Right lobe of liver (tissue), 6 donors: Measurements from ENCODE around the gene WNT4. TPM values are rescaled to one million over a fixed set of nuclear protein-coding genes. Genes with fewer than 3 reads are reported as not detected.

Source experiments
- ATAC-seq, 4 donors: fragments of 200-7000 bp; cut with Tn5 transposase; one replicate each; pipeline ENCODE4 v1.9.1; 2020; ENCODE audit warnings: mild to moderate bottlenecking in 4 of 4, moderate library complexity in 4 of 4
- DNase-seq, 3 donors: peaks; one replicate each; pipeline ENCODE4 v3.0.0-alpha.2; 2020
- H3K27ac ChIP-seq, 3 donors: fragments of 200-600 bp; one replicate each; pipeline ENCODE4 v1.8.0; 2022
- H3K27me3 ChIP-seq, 2 donors: fragments of 200-600 bp; one replicate each; pipeline ENCODE4 v1.8.0; 2022
- H3K36me3 ChIP-seq, 4 donors: fragments of 200-600 bp; sonication (generic) in 1 of 4; one replicate each; pipeline versions ENCODE4 v1.5.1 to v1.8.0; 2017 to 2022; ENCODE audit warnings: control low read depth in 1 of 4
- H3K4me1 ChIP-seq, 4 donors: fragments of 200-600 bp; sonication (generic) in 1 of 4; one replicate each; pipeline versions ENCODE4 v1.5.1 to v1.8.0; 2017 to 2022; ENCODE audit warnings: control low read depth in 1 of 4
- H3K4me3 ChIP-seq, 3 donors: fragments of 200-600 bp; one replicate each; pipeline ENCODE4 v1.8.0; 2022
- H3K9me3 ChIP-seq, 4 donors: fragments of 200-600 bp; sonication (generic) in 1 of 4; one replicate each; pipeline versions ENCODE4 v1.5.1 to v1.8.0; 2017 to 2022; ENCODE audit warnings: control low read depth in 1 of 4
- POLR2A ChIP-seq: fragments of 450-650 bp; IDR thresholded peaks from one replicate; pipeline ENCODE4 v1.6.1; 2017; ENCODE audit warnings: antibody characterized with exemption, mild to moderate bottlenecking
- WGBS: methylation state at CpG from one replicate; pipeline ENCODE4 v1.1.6; 2018; ENCODE audit warnings: low coverage, low lambda C conversion rate; ENCODE audit not compliant: insufficient coverage; ENCODE audit errors: missing lambda C conversion rate; 5-methylcytosine and 5-hydroxymethylcytosine counted together
- intact Hi-C, 2 donors: fragments of 100-400 bp; cut with DNase I; formaldehyde crosslinking; loops; one replicate each; pipeline versions ENCODE4 v1.11.2 to v1.14.1; 2022
- total RNA-seq, 6 experiments: library from RNA; depleted of rRNA in 2 of 6; stranded (reverse); fragments of >200 nt in 2 of 6; fragmentation: NEBNext Ultra II Directional in 3 of 6; extraction: Animal tissue kit (Norgen Biotek cat#: 25700) in 3 of 6; gene quantifications; one replicate each; pipeline versions ENCODE4 v1.1.0 to v1.2.4, GENCODE V29; 2016 to 2023
- TF ChIP-seq, protein P1 (sequence below), 4 donors: fragments of 200-600 bp in 3 of 4; fragments of 450-650 bp in 1 of 4; IDR thresholded peaks; one replicate each; pipeline versions ENCODE4 v1.5.1 to v1.8.0; 2016 to 2022; ENCODE audit warnings: antibody characterized with exemption in 4 of 4, mild to moderate bottlenecking in 2 of 4
- donor health status: DM: no; HTN: yes; CAD: no.
- donor health status: DM: no; HTN: no; CAD: no.
- donor health status: DM: no; HTN: no; CAD: no.
- donor health status: DM: no; HTN: yes; CAD: no.
- donor health status: DM: no; HTN: yes; CAD: no.

WNT4 gene
- total RNA-seq, 6 experiments from 2014 or later = 0.06 to 0.46 (median 0.21) TPM; not detected in 2

- DNase-seq (no peak), ATAC-seq (no peak)
- Histone ChIP-seq H3K4me1 (no peaks in the 10 kb centered on the region), H3K4me3 (no peak overlapping the region), H3K9me3 (no peaks in the 10 kb centered on the region), H3K36me3 (no peaks in the 10 kb centered on the region), H3K27me3 (peaks cover 0 to 7% of the 10 kb centered on the region in 2 donors), H3K27ac (no peak overlapping the region)
- WGBS = 48% methylated on average over 11 of the region's 15 CpGs
- intact Hi-C loops = loop anchor here (5.0 to 10.0 kb wide), 5 partner anchors 131 to 511 kb away; partner anchors contain the start of gene C1QC (in 1 of the 2)
- no peak for TF ChIP-seq POLR2A
- TF ChIP-seq, protein P1, sequence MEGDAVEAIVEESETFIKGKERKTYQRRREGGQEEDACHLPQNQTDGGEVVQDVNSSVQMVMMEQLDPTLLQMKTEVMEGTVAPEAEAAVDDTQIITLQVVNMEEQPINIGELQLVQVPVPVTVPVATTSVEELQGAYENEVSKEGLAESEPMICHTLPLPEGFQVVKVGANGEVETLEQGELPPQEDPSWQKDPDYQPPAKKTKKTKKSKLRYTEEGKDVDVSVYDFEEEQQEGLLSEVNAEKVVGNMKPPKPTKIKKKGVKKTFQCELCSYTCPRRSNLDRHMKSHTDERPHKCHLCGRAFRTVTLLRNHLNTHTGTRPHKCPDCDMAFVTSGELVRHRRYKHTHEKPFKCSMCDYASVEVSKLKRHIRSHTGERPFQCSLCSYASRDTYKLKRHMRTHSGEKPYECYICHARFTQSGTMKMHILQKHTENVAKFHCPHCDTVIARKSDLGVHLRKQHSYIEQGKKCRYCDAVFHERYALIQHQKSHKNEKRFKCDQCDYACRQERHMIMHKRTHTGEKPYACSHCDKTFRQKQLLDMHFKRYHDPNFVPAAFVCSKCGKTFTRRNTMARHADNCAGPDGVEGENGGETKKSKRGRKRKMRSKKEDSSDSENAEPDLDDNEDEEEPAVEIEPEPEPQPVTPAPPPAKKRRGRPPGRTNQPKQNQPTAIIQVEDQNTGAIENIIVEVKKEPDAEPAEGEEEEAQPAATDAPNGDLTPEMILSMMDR (IDR thresholded peaks at IDR 0.05) = no peak
Measured at GRCh38 chr1:22133931-22134324, 9.0 kb downstream of the WNT4 start.

DNA sequence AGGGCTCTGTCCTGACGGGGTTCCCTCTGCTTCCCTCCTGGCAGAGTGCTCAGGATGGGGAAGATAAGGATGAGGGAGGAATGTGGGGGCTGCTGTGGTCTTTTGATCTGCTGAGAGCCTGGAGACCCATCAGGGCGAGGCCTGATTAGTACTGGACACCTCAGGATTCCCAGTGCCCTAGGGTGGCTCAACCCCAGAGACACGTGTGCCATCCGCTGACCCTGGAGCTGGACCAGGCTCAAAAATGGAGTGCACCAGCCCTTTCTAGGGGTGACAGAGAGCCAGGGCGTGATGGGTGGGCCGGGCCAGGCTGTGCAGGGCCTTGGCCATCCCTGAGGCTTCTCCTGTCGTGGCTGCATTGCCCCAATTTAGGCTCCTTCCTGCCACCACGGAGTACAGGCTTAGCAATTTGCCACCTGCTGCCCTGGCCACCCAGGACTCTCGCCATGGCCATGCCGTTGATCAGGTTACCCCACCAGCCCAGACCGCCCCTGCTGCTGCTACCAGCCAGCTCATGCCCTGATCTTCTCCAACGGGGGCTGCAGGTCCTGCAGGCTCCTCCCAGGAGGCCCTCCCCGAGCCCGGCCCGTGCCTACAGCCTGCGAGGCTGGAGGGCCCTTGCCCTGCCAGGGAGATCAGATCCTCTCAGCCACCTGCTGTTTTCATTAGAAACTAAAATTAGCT lies 9.5 kb downstream of the WNT4 start:
- no peak overlapping the region for H3K4me3 ChIP-seq
- ATAC-seq (no peak), DNase-seq (no peak)
- no peaks in the 10 kb centered on the region for H3K9me3 ChIP-seq
- TF ChIP-seq POLR2A = no peak
- TF ChIP-seq, protein P1 (IDR thresholded peaks at IDR 0.05) = no peak
- no peak overlapping the region for H3K27ac ChIP-seq
- intact Hi-C loops = loop anchor here (5.0 to 10.0 kb wide), 5 partner anchors 131 to 511 kb away; partner anchors contain the start of gene C1QC (in 1 of the 2)
- no peaks in the 10 kb centered on the region for H3K4me1 ChIP-seq
- H3K36me3 ChIP-seq = no peaks in the 10 kb centered on the region
- WGBS = no CpG with 5 or more reads among the region's 16 CpGs
- H3K27me3 ChIP-seq = peaks cover 0 to 7% of the 10 kb centered on the region in 2 donors

DNA sequence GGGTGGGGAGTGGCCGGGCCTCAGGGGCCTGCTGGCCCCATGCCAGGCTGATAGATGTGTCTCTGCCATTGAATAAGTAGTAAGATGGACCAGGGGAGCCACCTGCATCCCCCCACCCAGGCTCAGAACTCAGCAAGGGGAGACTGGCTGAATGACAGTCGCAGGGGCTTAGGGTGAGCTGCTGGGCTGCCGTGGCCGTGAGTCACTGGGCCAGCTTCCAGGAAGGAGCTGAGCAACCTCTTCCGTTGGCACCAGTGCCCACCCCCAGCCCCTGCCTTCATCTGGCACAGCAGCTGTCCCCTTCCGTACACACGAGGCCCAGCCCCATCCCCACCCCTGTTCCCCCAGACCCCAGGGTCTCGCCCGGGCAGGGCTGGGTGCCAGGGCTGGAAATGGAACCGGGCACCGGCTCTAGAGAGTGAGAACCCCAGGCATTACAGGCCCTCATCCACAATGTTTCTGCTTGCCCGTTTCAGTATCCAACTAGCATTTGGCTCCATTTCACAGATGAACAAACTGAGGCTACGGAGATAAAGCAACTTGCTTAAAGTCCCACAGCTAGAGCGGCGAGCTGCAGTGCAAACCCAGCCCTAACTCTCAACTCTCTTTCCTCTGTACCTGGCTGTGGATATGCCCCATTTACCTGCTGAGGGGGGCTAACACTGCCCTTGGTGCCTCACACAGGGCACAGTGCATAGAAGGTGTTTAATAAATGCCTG lies 10.2 kb downstream of the WNT4 start:
- no peaks in the 10 kb centered on the region for H3K9me3 ChIP-seq
- no peaks in the 10 kb centered on the region for H3K4me1 ChIP-seq
- DNase-seq (no peak), ATAC-seq (no peak)
- H3K36me3 ChIP-seq = no peaks in the 10 kb centered on the region
- H3K27ac ChIP-seq = no peak overlapping the region
- no peak overlapping the region for H3K4me3 ChIP-seq
- intact Hi-C loops = loop anchor here (5.0 to 10.0 kb wide), 5 partner anchors 132 to 512 kb away; partner anchors contain the start of gene C1QC (in 1 of the 2)
- H3K27me3 ChIP-seq = peaks cover 0 to 7% of the 10 kb centered on the region in 2 donors
- 63% methylated on average over 6 of the region's 15 CpGs for WGBS
- TF ChIP-seq, protein P1 (IDR thresholded peaks at IDR 0.05) = no peak
- no peak for TF ChIP-seq POLR2A

GRCh38 chr1:22131875-22132486 lies 10.9 kb downstream of the WNT4 start:
- TF ChIP-seq POLR2A = no peak
- TF ChIP-seq, protein P1 (IDR thresholded peaks at IDR 0.05) = peak; percentile 73 to 83 (median 80)
- Histone ChIP-seq H3K9me3 (no peaks in the 10 kb centered on the region), H3K4me3 (no peak overlapping the region), H3K36me3 (no peaks in the 10 kb centered on the region), H3K27me3 (peaks cover 0 to 7% of the 10 kb centered on the region in 2 donors), H3K4me1 (no peaks in the 10 kb centered on the region), H3K27ac (no peak overlapping the region)
- intact Hi-C loops = loop anchor here (5.0 to 10.0 kb wide), 5 partner anchors 133 to 513 kb away; partner anchors contain the start of gene C1QC (in 1 of the 2)
- 20% methylated on average over 1 of the region's 10 CpGs for WGBS
- peak; percentile 41 to 66 (median 61) for ATAC-seq
- DNase-seq = peak in 1 of 3 donors; percentile 48
